Uterus (tissue), 2 donors: ENCODE results near the gene ZSCAN12.

Experiments
- POLR2A ChIP-seq, 2 donors: fragments of 450-650 bp; IDR thresholded peaks; one replicate each; pipeline ENCODE4 v1.6.1; 2016; ENCODE audit warnings: antibody characterized with exemption in 2 of 2, mild to moderate bottlenecking in 1 of 2, moderate library complexity in 1 of 2
- TF ChIP-seq, protein P1 (sequence below), 4 experiments: fragments of 200-600 bp in 2 of 4; fragments of 450-650 bp in 2 of 4; sonication (generic) in 2 of 4; IDR thresholded peaks; one replicate each; pipeline ENCODE4 v1.5.1; 2016 to 2019; ENCODE audit warnings: antibody characterized with exemption in 4 of 4, mild to moderate bottlenecking in 2 of 4, moderate library complexity in 1 of 4

DNA sequence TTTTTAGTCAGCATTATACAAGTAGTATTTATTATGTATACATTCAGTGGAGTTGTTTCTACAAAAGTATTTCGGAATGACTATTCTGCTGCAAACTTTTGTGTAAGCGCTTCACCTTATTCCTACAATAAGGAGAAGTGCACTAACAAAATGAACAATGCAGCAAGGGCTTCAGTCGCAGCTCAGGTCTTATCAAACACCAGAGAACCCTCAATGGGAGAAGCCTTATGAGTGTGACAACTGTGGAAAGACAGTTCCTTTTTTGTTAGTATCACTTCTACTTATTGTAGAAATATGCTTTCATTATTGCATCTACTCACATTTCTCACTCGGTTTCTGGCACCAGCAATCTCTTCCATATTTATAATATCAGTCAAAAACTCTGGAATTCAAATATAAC, 31.0 kb downstream of the ZSCAN12 start:
- TF ChIP-seq, protein P1, sequence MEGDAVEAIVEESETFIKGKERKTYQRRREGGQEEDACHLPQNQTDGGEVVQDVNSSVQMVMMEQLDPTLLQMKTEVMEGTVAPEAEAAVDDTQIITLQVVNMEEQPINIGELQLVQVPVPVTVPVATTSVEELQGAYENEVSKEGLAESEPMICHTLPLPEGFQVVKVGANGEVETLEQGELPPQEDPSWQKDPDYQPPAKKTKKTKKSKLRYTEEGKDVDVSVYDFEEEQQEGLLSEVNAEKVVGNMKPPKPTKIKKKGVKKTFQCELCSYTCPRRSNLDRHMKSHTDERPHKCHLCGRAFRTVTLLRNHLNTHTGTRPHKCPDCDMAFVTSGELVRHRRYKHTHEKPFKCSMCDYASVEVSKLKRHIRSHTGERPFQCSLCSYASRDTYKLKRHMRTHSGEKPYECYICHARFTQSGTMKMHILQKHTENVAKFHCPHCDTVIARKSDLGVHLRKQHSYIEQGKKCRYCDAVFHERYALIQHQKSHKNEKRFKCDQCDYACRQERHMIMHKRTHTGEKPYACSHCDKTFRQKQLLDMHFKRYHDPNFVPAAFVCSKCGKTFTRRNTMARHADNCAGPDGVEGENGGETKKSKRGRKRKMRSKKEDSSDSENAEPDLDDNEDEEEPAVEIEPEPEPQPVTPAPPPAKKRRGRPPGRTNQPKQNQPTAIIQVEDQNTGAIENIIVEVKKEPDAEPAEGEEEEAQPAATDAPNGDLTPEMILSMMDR (IDR thresholded peaks at IDR 0.05) = no peak
- no peak for TF ChIP-seq POLR2A (IDR thresholded peaks at IDR 0.05)
